PFSK-1 (cell line): ENCODE data around the gene SMYD4.

Experiments used
- REST ChIP-seq, 2 experiments: IDR thresholded peaks; 2 replicates each; pipeline versions ENCODE4 v1.6.1 to v1.8.0; 2011 to 2012; ENCODE audit warnings: low read depth in 2 of 2, low read length in 2 of 2, control low read depth in 1 of 2, inconsistent platforms in 1 of 2, mild to moderate bottlenecking in 1 of 2, moderate library complexity in 1 of 2; ENCODE audit not compliant: insufficient read depth in 1 of 2
- SIN3A ChIP-seq: IDR thresholded peaks from 2 replicates; pipeline ENCODE4 v1.6.1; 2012; ENCODE audit warnings: mild to moderate bottlenecking, low read length, moderate library complexity, borderline replicate concordance; ENCODE audit not compliant: insufficient read depth

GRCh38 chr17:1730326-1731193 is 99.1 kb downstream of the SMYD4 start:
- TF ChIP-seq SIN3A: no peak
- no peak; a peak in 1 of 4 replicates for TF ChIP-seq REST (IDR thresholded peaks at IDR 0.05; ENCODE audit: insufficient read depth in 1 of 2, low read depth in 2 of 2, low read length in 2 of 2)
